Mesendoderm (in vitro differentiated cells): ENCODE measurements around the gene MAPRE3.

Experiments
- DNase-seq: peaks from one replicate; pipeline ENCODE4 v3.0.0; 2013
- H2AK5ac ChIP-seq: 2 replicates; pipeline ENCODE4 v1.6.1; 2013; ENCODE audit warnings: low read length, inconsistent platforms
- H2BK120ac ChIP-seq: 2 replicates; pipeline ENCODE4 v1.6.1; 2013; ENCODE audit warnings: low read depth, mild to moderate bottlenecking, low read length, moderate library complexity, mixed read lengths
- H2BK15ac ChIP-seq: replicated peaks from 2 replicates; pipeline ENCODE4 v1.6.1; 2013; ENCODE audit warnings: low read depth, mild to moderate bottlenecking, moderate library complexity
- H2BK5ac ChIP-seq: 2 replicates; pipeline ENCODE4 v1.6.1; 2013; ENCODE audit warnings: low read length, inconsistent platforms
- H3K18ac ChIP-seq: 2 replicates; pipeline ENCODE4 v1.6.1; 2013; ENCODE audit warnings: mild to moderate bottlenecking, low read length, mixed read lengths
- H3K23ac ChIP-seq: one replicate; pipeline ENCODE4 v1.6.1; 2013; ENCODE audit warnings: low read length
- H3K27ac ChIP-seq: 2 replicates; pipeline ENCODE4 v1.5.1; 2013; ENCODE audit warnings: low read depth, mild to moderate bottlenecking, inconsistent platforms, low read length, moderate library complexity
- H3K27me3 ChIP-seq: 2 replicates; pipeline ENCODE4 v1.6.1; 2013; ENCODE audit warnings: low read length, control low read depth, mild to moderate bottlenecking, inconsistent platforms; ENCODE audit not compliant: insufficient read depth, poor library complexity
- H3K36me3 ChIP-seq: 2 replicates; pipeline ENCODE4 v1.6.1; 2013; ENCODE audit warnings: low read length, inconsistent platforms; ENCODE audit not compliant: control insufficient read depth, insufficient read depth
- H3K4ac ChIP-seq: one replicate; pipeline ENCODE4 v1.6.1; 2013; ENCODE audit warnings: low read depth, mild to moderate bottlenecking, low read length, moderate library complexity
- H3K4me1 ChIP-seq: 2 replicates; pipeline ENCODE4 v1.6.1; 2013; ENCODE audit warnings: low read depth, low read length, inconsistent platforms; ENCODE audit not compliant: control insufficient read depth
- H3K4me2 ChIP-seq: 2 replicates; pipeline ENCODE4 v1.6.1; 2013; ENCODE audit warnings: low read length
- H3K4me3 ChIP-seq: 2 replicates; pipeline ENCODE4 v1.5.1; 2013; ENCODE audit warnings: mild to moderate bottlenecking, low read length
- H3K56ac ChIP-seq: one replicate; pipeline ENCODE4 v1.6.1; 2013; ENCODE audit warnings: low read length
- H3K79me1 ChIP-seq: 2 replicates; pipeline ENCODE4 v1.6.1; 2013; ENCODE audit warnings: low read length, inconsistent platforms
- H3K79me2 ChIP-seq: 2 replicates; pipeline ENCODE4 v1.6.1; 2013; ENCODE audit warnings: mild to moderate bottlenecking, low read length; ENCODE audit not compliant: control insufficient read depth, insufficient read depth
- H3K9ac ChIP-seq: 2 replicates; pipeline ENCODE4 v1.6.1; 2013; ENCODE audit warnings: low read length, inconsistent platforms
- H4K5ac ChIP-seq: one replicate; pipeline ENCODE4 v1.6.1; 2013; ENCODE audit warnings: low read length
- H4K8ac ChIP-seq: one replicate; pipeline ENCODE4 v1.6.1; 2013; ENCODE audit warnings: low read depth, mild to moderate bottlenecking, control low read depth, low read length, moderate library complexity
- WGBS: extraction: QIAGEN DNeasy Blood & Tissue Kit; methylation state at CpG from one replicate; pipeline ENCODE4 v1.1.7; 2013; ENCODE audit warnings: low lambda C conversion rate, missing lambda C conversion rate; ENCODE audit not compliant: insufficient coverage; ENCODE audit errors: extremely low coverage; 5-methylcytosine and 5-hydroxymethylcytosine counted together

The MAPRE3 gene

GRCh38 chr2:26974352-26974751, 3.9 kb downstream of the MAPRE3 start:
- H4K5ac ChIP-seq = no peak overlapping the region
- H3K79me2 ChIP-seq = no peaks in the 10 kb centered on the region
- no peak overlapping the region for H2BK120ac ChIP-seq
- no peak overlapping the region for H3K9ac ChIP-seq
- no peak overlapping the region for H3K27ac ChIP-seq
- H4K8ac ChIP-seq = no peak overlapping the region
- H2BK15ac ChIP-seq = no peak overlapping the region
- no peak overlapping the region for H2AK5ac ChIP-seq
- H3K4ac ChIP-seq = no peak overlapping the region
- no peaks in the 10 kb centered on the region for H3K36me3 ChIP-seq
- no CpG with 5 or more reads among the region's 5 CpGs for WGBS
- H3K18ac ChIP-seq = no peak overlapping the region
- H3K4me3 ChIP-seq = no peak overlapping the region
- no peaks in the 10 kb centered on the region for H3K4me1 ChIP-seq
- H3K56ac ChIP-seq = no peak overlapping the region
- no peak overlapping the region for H3K23ac ChIP-seq
- no peak overlapping the region for H3K4me2 ChIP-seq
- no peak for DNase-seq
- no peaks in the 10 kb centered on the region for H3K79me1 ChIP-seq
- H2BK5ac ChIP-seq = no peak overlapping the region
- no peaks in the 10 kb centered on the region for H3K27me3 ChIP-seq

GRCh38 chr2:26975102-26975501, 4.7 kb downstream of the MAPRE3 start:
- no peak overlapping the region for H3K27ac ChIP-seq
- no peaks in the 10 kb centered on the region for H3K79me1 ChIP-seq

GRCh38 chr2:26975656-26976055, 5.2 kb downstream of the MAPRE3 start:
- Histone ChIP-seq H3K36me3 (no peaks in the 10 kb centered on the region), H2BK5ac (no peak overlapping the region), H4K8ac (no peak overlapping the region), H3K4me1 (no peaks in the 10 kb centered on the region), H3K4me3 (no peak overlapping the region), H3K27me3 (no peaks in the 10 kb centered on the region), H4K5ac (no peak overlapping the region), H3K79me2 (no peaks in the 10 kb centered on the region), H3K27ac (no peak overlapping the region), H2BK15ac (no peak overlapping the region), H2BK120ac (no peak overlapping the region), H3K18ac (no peak overlapping the region), H3K4me2 (no peak overlapping the region), H3K23ac (no peak overlapping the region), H3K56ac (no peak overlapping the region), H3K9ac (no peak overlapping the region), H2AK5ac (no peak overlapping the region), H3K79me1 (no peaks in the 10 kb centered on the region), H3K4ac (no peak overlapping the region)
- DNase-seq = no peak
- WGBS = no CpG with 5 or more reads among the region's 1 CpG

More at GRCh38 chr2:26975102-26975501, 4.7 kb downstream of the MAPRE3 start:
- Histone ChIP-seq H4K5ac (no peak overlapping the region), H3K9ac (no peak overlapping the region), H3K56ac (no peak overlapping the region), H3K27me3 (no peaks in the 10 kb centered on the region), H3K79me2 (no peaks in the 10 kb centered on the region), H3K4me1 (no peaks in the 10 kb centered on the region), H2AK5ac (no peak overlapping the region), H3K4ac (no peak overlapping the region), H2BK120ac (no peak overlapping the region), H4K8ac (no peak overlapping the region), H3K36me3 (no peaks in the 10 kb centered on the region), H2BK15ac (no peak overlapping the region), H3K18ac (no peak overlapping the region), H2BK5ac (no peak overlapping the region), H3K4me2 (no peak overlapping the region), H3K4me3 (no peak overlapping the region), H3K23ac (no peak overlapping the region)
- no peak for DNase-seq
- WGBS = no CpG with 5 or more reads among the region's 2 CpGs

GRCh38 chr2:26976237-26976636, 5.8 kb downstream of the MAPRE3 start:
- Histone ChIP-seq H2BK15ac (no peak overlapping the region), H3K56ac (no peak overlapping the region), H4K8ac (no peak overlapping the region), H3K36me3 (no peaks in the 10 kb centered on the region), H3K9ac (no peak overlapping the region), H3K4ac (no peak overlapping the region), H3K27me3 (no peaks in the 10 kb centered on the region), H3K23ac (no peak overlapping the region), H2AK5ac (no peak overlapping the region), H2BK5ac (no peak overlapping the region), H3K4me1 (no peaks in the 10 kb centered on the region), H3K4me3 (no peak overlapping the region), H3K4me2 (no peak overlapping the region), H3K18ac (no peak overlapping the region), H3K79me1 (no peaks in the 10 kb centered on the region), H2BK120ac (no peak overlapping the region), H4K5ac (no peak overlapping the region), H3K27ac (no peak overlapping the region), H3K79me2 (no peaks in the 10 kb centered on the region)
- no CpG with 5 or more reads among the region's 5 CpGs for WGBS
- no peak for DNase-seq

- Histone ChIP-seq H3K4me1 (no peaks in the 10 kb centered on the region), H3K9ac (no peak overlapping the region), H3K79me1 (no peaks in the 10 kb centered on the region), H2AK5ac (no peak overlapping the region), H3K27ac (no peak overlapping the region), H3K27me3 (no peaks in the 10 kb centered on the region), H4K5ac (no peak overlapping the region), H3K56ac (no peak overlapping the region), H4K8ac (no peak overlapping the region), H3K4ac (no peak overlapping the region), H3K4me3 (no peak overlapping the region), H2BK5ac (no peak overlapping the region), H3K4me2 (no peak overlapping the region), H3K79me2 (no peaks in the 10 kb centered on the region), H3K18ac (no peak overlapping the region), H3K23ac (no peak overlapping the region), H3K36me3 (no peaks in the 10 kb centered on the region), H2BK120ac (no peak overlapping the region), H2BK15ac (no peak overlapping the region)
- no CpG with 5 or more reads among the region's 2 CpGs for WGBS
- no peak for DNase-seq
Measured at GRCh38 chr2:26977012-26977411, 6.6 kb downstream of the MAPRE3 start.

GRCh38 chr2:26978061-26978596, 7.7 kb downstream of the MAPRE3 start:
- Histone ChIP-seq H3K4me2 (no peak overlapping the region), H3K9ac (no peak overlapping the region), H3K36me3 (no peaks in the 10 kb centered on the region), H3K56ac (no peak overlapping the region), H3K27me3 (no peaks in the 10 kb centered on the region), H3K4me1 (no peaks in the 10 kb centered on the region), H3K79me1 (no peaks in the 10 kb centered on the region), H2AK5ac (no peak overlapping the region), H3K4me3 (no peak overlapping the region), H3K23ac (no peak overlapping the region), H3K27ac (no peak overlapping the region), H3K79me2 (no peaks in the 10 kb centered on the region), H3K4ac (no peak overlapping the region), H4K5ac (no peak overlapping the region), H4K8ac (no peak overlapping the region), H2BK15ac (no peak overlapping the region), H2BK120ac (no peak overlapping the region), H3K18ac (no peak overlapping the region), H2BK5ac (no peak overlapping the region)
- no CpG with 5 or more reads among the region's 4 CpGs for WGBS
- no peak for DNase-seq
